HEK293 (cell line): Measurements from ENCODE around the gene SAP130.
A peak's percentile ranks its signal among the peaks of the same experiment; 100 is the strongest.

Experiments
- CTCF ChIA-PET: fragments of 350-600 bp; formaldehyde crosslinking; extraction: SDS; loops from one replicate; lab custom pipeline; 2021; ENCODE audit warnings: antibody characterized with exemption; lab: Yijun Ruan, JAX
- POLR2A ChIA-PET: fragments of 300-600 bp; formaldehyde crosslinking; extraction: SDS; loops from one replicate; lab custom pipeline; 2020; ENCODE audit warnings: antibody characterized with exemption, inconsistent platforms; lab: Yijun Ruan, JAX
- H3K27ac ChIP-seq: fragments of 200-500 bp; sonication (Bioruptor generic); 2 replicates; pipeline ENCODE4 v1.5.1; 2014; ENCODE audit warnings: low read depth, low read length, control low read depth, inconsistent platforms; ENCODE audit errors: extremely low read depth
- H3K36me3 ChIP-seq, 2 experiments: fragments of 200-500 bp in 1 of 2; sonication (Bioruptor generic) in 1 of 2; 1 replicate in 1 of 2; 2 replicates in 1 of 2; pipeline ENCODE4 v1.5.1; 2014 to 2017; ENCODE audit warnings: inconsistent platforms in 2 of 2, low read length in 2 of 2; ENCODE audit not compliant: control insufficient read depth in 2 of 2, insufficient read depth in 1 of 2
- H3K4me1 ChIP-seq: fragments of 200-500 bp; sonication (Bioruptor generic); 2 replicates; pipeline ENCODE4 v1.5.1; 2014; ENCODE audit warnings: mild to moderate bottlenecking, low read length, inconsistent platforms; ENCODE audit not compliant: control insufficient read depth, insufficient read depth
- H3K4me3 ChIP-seq: 2 replicates; pipeline ENCODE4 v1.5.1; 2011; ENCODE audit warnings: low read depth, mild to moderate bottlenecking, control low read depth, low read length, moderate library complexity
- H3K9me3 ChIP-seq: fragments of 200-500 bp; sonication (Bioruptor generic); 2 replicates; pipeline ENCODE4 v1.5.1; 2014; ENCODE audit warnings: low read depth, low read length, inconsistent platforms; ENCODE audit not compliant: control insufficient read depth, insufficient read depth
- EGR2 ChIP-seq: fragments of 450-650 bp; formaldehyde crosslinking; IDR thresholded peaks from 2 replicates; pipeline ENCODE4 v1.5.1; 2016; ENCODE audit warnings: low read depth, missing biosample characterization, missing genetic modification characterization
- KLF1 ChIP-seq: fragments of 450-650 bp; formaldehyde crosslinking; IDR thresholded peaks from 2 replicates; pipeline ENCODE4 v1.5.1; 2016; ENCODE audit warnings: missing biosample characterization, missing genetic modification characterization
- MYNN ChIP-seq: fragments of 450-650 bp; formaldehyde crosslinking; IDR thresholded peaks from 2 replicates; pipeline ENCODE4 v1.5.1; 2016; ENCODE audit warnings: missing biosample characterization, missing genetic modification characterization, borderline replicate concordance
- PRDM10 ChIP-seq: fragments of 450-650 bp; formaldehyde crosslinking; IDR thresholded peaks from 2 replicates; pipeline ENCODE4 v1.5.1; 2016; ENCODE audit warnings: missing biosample characterization, missing genetic modification characterization
- SALL2 ChIP-seq: fragments of 450-650 bp; formaldehyde crosslinking; IDR thresholded peaks from 2 replicates; pipeline ENCODE4 v1.5.0; 2017; ENCODE audit warnings: missing biosample characterization, mild to moderate bottlenecking, missing genetic modification characterization, borderline replicate concordance
- SCRT2 ChIP-seq: fragments of 450-650 bp; formaldehyde crosslinking; IDR thresholded peaks from 2 replicates; pipeline ENCODE4 v1.5.1; 2016; ENCODE audit warnings: missing biosample characterization, missing genetic modification characterization
- SP7 ChIP-seq: fragments of 450-650 bp; formaldehyde crosslinking; IDR thresholded peaks from 2 replicates; pipeline ENCODE4 v1.5.1; 2016; ENCODE audit warnings: missing biosample characterization, missing genetic modification characterization
- TRIM28 ChIP-seq: IDR thresholded peaks from 2 replicates; pipeline ENCODE4 v1.6.1; 2011; ENCODE audit warnings: low read length, control low read depth, borderline replicate concordance
- ZEB2 ChIP-seq: fragments of 450-650 bp; formaldehyde crosslinking; IDR thresholded peaks from 2 replicates; pipeline ENCODE4 v1.5.1; 2016; ENCODE audit warnings: missing biosample characterization, missing genetic modification characterization
- ZNF174 ChIP-seq: fragments of 450-650 bp; formaldehyde crosslinking; IDR thresholded peaks from 2 replicates; pipeline ENCODE4 v1.5.0; 2017; ENCODE audit warnings: missing biosample characterization, mild to moderate bottlenecking, missing genetic modification characterization
- ZNF2 ChIP-seq: fragments of 450-650 bp; formaldehyde crosslinking; IDR thresholded peaks from 2 replicates; pipeline ENCODE4 v1.5.1; 2016; ENCODE audit warnings: missing biosample characterization, missing genetic modification characterization
- ZNF202 ChIP-seq: fragments of 450-650 bp; formaldehyde crosslinking; IDR thresholded peaks from 2 replicates; pipeline ENCODE4 v1.5.1; 2016; ENCODE audit warnings: missing biosample characterization, missing genetic modification characterization, borderline replicate concordance
- ZNF280D ChIP-seq: fragments of 450-650 bp; formaldehyde crosslinking; IDR thresholded peaks from 2 replicates; pipeline ENCODE4 v1.5.1; 2016; ENCODE audit warnings: missing biosample characterization, missing genetic modification characterization
- ZNF335 ChIP-seq: fragments of 450-650 bp; formaldehyde crosslinking; conservative IDR thresholded peaks from 2 replicates; pipeline ENCODE4 v1.5.1; 2016; ENCODE audit warnings: missing biosample characterization, missing genetic modification characterization
- ZNF366 ChIP-seq: fragments of 450-650 bp; formaldehyde crosslinking; conservative IDR thresholded peaks from 2 replicates; pipeline ENCODE4 v1.5.1; 2016; ENCODE audit warnings: missing biosample characterization, missing genetic modification characterization
- ZNF423 ChIP-seq: fragments of 450-650 bp; formaldehyde crosslinking; IDR thresholded peaks from 2 replicates; pipeline ENCODE4 v1.5.1; 2016; ENCODE audit warnings: missing biosample characterization, missing genetic modification characterization
- ZNF501 ChIP-seq: fragments of 450-650 bp; formaldehyde crosslinking; IDR thresholded peaks from 2 replicates; pipeline ENCODE4 v1.5.1; 2016; ENCODE audit warnings: missing biosample characterization, missing genetic modification characterization
- ZNF529 ChIP-seq: fragments of 450-650 bp; formaldehyde crosslinking; IDR thresholded peaks from 2 replicates; pipeline ENCODE4 v1.5.1; 2017; ENCODE audit warnings: missing genetic modification characterization, missing biosample characterization; ENCODE audit not compliant: insufficient replicate concordance
- ZNF530 ChIP-seq: fragments of 450-650 bp; formaldehyde crosslinking; IDR thresholded peaks from 2 replicates; pipeline ENCODE4 v1.5.1; 2016; ENCODE audit warnings: low read depth, missing biosample characterization, missing genetic modification characterization
- ZNF544 ChIP-seq: fragments of 450-650 bp; formaldehyde crosslinking; IDR thresholded peaks from 2 replicates; pipeline ENCODE4 v1.5.0; 2017; ENCODE audit warnings: missing biosample characterization, missing genetic modification characterization
- ZNF580 ChIP-seq: fragments of 450-650 bp; formaldehyde crosslinking; IDR thresholded peaks from 2 replicates; pipeline ENCODE4 v1.5.1; 2016; ENCODE audit warnings: missing biosample characterization, missing genetic modification characterization
- ZNF692 ChIP-seq: fragments of 450-650 bp; formaldehyde crosslinking; IDR thresholded peaks from 2 replicates; pipeline ENCODE4 v1.5.1; 2016; ENCODE audit warnings: missing biosample characterization, missing genetic modification characterization
- ZNF777 ChIP-seq: fragments of 450-650 bp; formaldehyde crosslinking; IDR thresholded peaks from 2 replicates; pipeline ENCODE4 v1.5.1; 2017; ENCODE audit warnings: missing biosample characterization, missing genetic modification characterization, borderline replicate concordance
- ZNF830 ChIP-seq: fragments of 450-650 bp; IDR thresholded peaks from 2 replicates; pipeline ENCODE4 v1.5.0; 2018; ENCODE audit warnings: missing biosample characterization, missing genetic modification characterization, low read depth, mild to moderate bottlenecking, moderate library complexity

Gene SAP130

GRCh38 chr2:127901339-127902056 lies 126.4 kb downstream of the SAP130 start (continued):
- TF ChIP-seq TRIM28, result no peak
- TF ChIP-seq SALL2 (tag by site-specific recombination), result no peak
- TF ChIP-seq ZNF202 (tag by site-specific recombination), result no peak
- TF ChIP-seq ZNF529, result no peak
- TF ChIP-seq SP7 (tag by site-specific recombination), result no peak

- H3K36me3 ChIP-seq, result no peaks in the 10 kb centered on the region
- POLR2A ChIA-PET, result no interaction called here
- TF ChIP-seq ZNF2 (no peak), ZNF830 (tag by site-specific recombination) (no peak), KLF1 (tag by site-specific recombination) (no peak), SCRT2 (tag by site-specific recombination) (0 out of 2 replicates have a peak, but pooled peaks have one; percentile 19), MYNN (no peak)
- CTCF ChIA-PET, result interaction anchor here (0.7 kb wide), 1 partner anchor 11 kb away, joined by 4 read pairs; no protein-coding TSS in a partner anchor
- no peak overlapping the region for H3K4me3 ChIP-seq
- no peaks in the 10 kb centered on the region for H3K4me1 ChIP-seq
- no peaks in the 10 kb centered on the region for H3K9me3 ChIP-seq
- H3K27ac ChIP-seq, result no peak overlapping the region
These were observed 130.2 kb downstream of the SAP130 start for GRCh38 chr2:127897531-127898211.

- ChIA-PET POLR2A (interaction anchor here (0.5 kb wide), 1 partner anchor 335 kb away, joined by 3 read pairs; no protein-coding TSS in a partner anchor), CTCF (interaction anchor here (0.6 kb wide), 1 partner anchor 1064 kb away, joined by 3 read pairs; no protein-coding TSS in a partner anchor)
- Histone ChIP-seq H3K36me3 (no peaks in the 10 kb centered on the region; a peak in 1 of 3 replicates), H3K27ac (no peak overlapping the region), H3K4me1 (no peaks in the 10 kb centered on the region), H3K9me3 (no peaks in the 10 kb centered on the region), H3K4me3 (no peak overlapping the region)
- no peak for TF ChIP-seq ZNF544 (tag by site-specific recombination)
- TF ChIP-seq EGR2 (tag by site-specific recombination), result no peak
- TF ChIP-seq ZNF280D (tag by site-specific recombination), result no peak
- no peak for TF ChIP-seq ZNF530
- no peak for TF ChIP-seq ZEB2 (tag by site-specific recombination)
- TF ChIP-seq ZNF174 (tag by site-specific recombination), result no peak
- TF ChIP-seq ZNF777 (tag by site-specific recombination), result no peak
- TF ChIP-seq PRDM10 (tag by site-specific recombination), result no peak
- no peak for TF ChIP-seq ZNF335 (tag by site-specific recombination)
- no peak for TF ChIP-seq ZNF501 (tag by site-specific recombination)
- no peak for TF ChIP-seq ZNF366 (tag by site-specific recombination)
- no peak for TF ChIP-seq ZNF692 (tag by site-specific recombination)
- TF ChIP-seq ZNF423, result no peak
- no peak for TF ChIP-seq ZNF580 (tag by site-specific recombination)
These were observed 134.4 kb downstream of the SAP130 start for GRCh38 chr2:127893494-127893893.
